CD8-positive, alpha-beta memory T cell (primary cell): ENCODE data around the gene ITGA8. TPM values are rescaled to one million over a fixed set of nuclear protein-coding genes. Genes with fewer than 3 reads are reported as not detected.
A peak's percentile ranks its signal among the peaks of the same experiment; 100 is the strongest.

ENCODE experiments used
- CTCF ChIA-PET: fragments of 350-600 bp; sonication (Branson Sonifier 250); formaldehyde crosslinking; loops from one replicate; lab custom pipeline; 2021; ENCODE audit warnings: antibody characterized with exemption; lab: Charles Lee
- POLR2A ChIA-PET: fragments of 350-600 bp; sonication (Branson Sonifier 250); formaldehyde crosslinking; loops from one replicate; lab custom pipeline; 2021; ENCODE audit warnings: antibody characterized with exemption; lab: Charles Lee
- DNase-seq, 5 donors: peaks; one replicate each; pipeline versions ENCODE4 v3.0.0 to v3.0.0-alpha.2; 2020 to 2022; ENCODE audit warnings: mixed read lengths in 1 of 5
- H3K27ac ChIP-seq: one replicate; pipeline ENCODE4 v1.7.0; 2013; ENCODE audit warnings: low read depth, mild to moderate bottlenecking, low read length, moderate library complexity
- H3K27me3 ChIP-seq: 2 replicates; pipeline ENCODE4 v1.7.0; 2013; ENCODE audit warnings: low read length, mild to moderate bottlenecking; ENCODE audit not compliant: insufficient read depth, poor library complexity, severe bottlenecking
- H3K36me3 ChIP-seq: 2 replicates; pipeline ENCODE4 v1.7.0; 2013; ENCODE audit warnings: mild to moderate bottlenecking, low read length, moderate library complexity; ENCODE audit not compliant: insufficient read depth
- H3K4me1 ChIP-seq: 2 replicates; pipeline ENCODE4 v1.7.0; 2013; ENCODE audit warnings: mild to moderate bottlenecking, low read length, moderate library complexity; ENCODE audit not compliant: insufficient read depth
- H3K4me3 ChIP-seq: 2 replicates; pipeline ENCODE4 v1.7.0; 2013; ENCODE audit warnings: mild to moderate bottlenecking, low read length
- H3K9me3 ChIP-seq: 2 replicates; pipeline ENCODE4 v1.7.0; 2013; ENCODE audit warnings: mild to moderate bottlenecking, low read length
- H3K27ac Mint-ChIP-seq, 8 donors: one replicate each; pipeline ENCODE4 v1.8.0; 2020 to 2021; ENCODE audit warnings: mixed read lengths in 8 of 8, mild to moderate bottlenecking in 6 of 8, inconsistent platforms in 3 of 8, moderate library complexity in 3 of 8
- H3K27me3 Mint-ChIP-seq, 2 donors: one replicate each; pipeline ENCODE4 v1.8.0; 2020 to 2021; ENCODE audit warnings: mixed read lengths in 2 of 2, mild to moderate bottlenecking in 1 of 2, moderate library complexity in 1 of 2
- H3K36me3 Mint-ChIP-seq, 3 donors: one replicate each; pipeline ENCODE4 v1.8.0; 2020 to 2021; ENCODE audit warnings: mixed read lengths in 3 of 3, inconsistent platforms in 1 of 3, mild to moderate bottlenecking in 1 of 3
- H3K4me1 Mint-ChIP-seq, 3 donors: one replicate each; pipeline ENCODE4 v1.8.0; 2020 to 2021; ENCODE audit warnings: mixed read lengths in 3 of 3, inconsistent platforms in 1 of 3, mild to moderate bottlenecking in 1 of 3
- H3K4me3 Mint-ChIP-seq, 7 donors: one replicate each; pipeline ENCODE4 v1.8.0; 2020 to 2021; ENCODE audit warnings: mixed read lengths in 7 of 7, mild to moderate bottlenecking in 6 of 7, moderate library complexity in 4 of 7, inconsistent platforms in 2 of 7
- H3K9me3 Mint-ChIP-seq, 5 donors: one replicate each; pipeline ENCODE4 v1.8.0; 2020 to 2022; ENCODE audit warnings: mixed read lengths in 5 of 5, mild to moderate bottlenecking in 3 of 5, moderate library complexity in 2 of 5, inconsistent platforms in 1 of 5
- polyA plus RNA-seq: library from polyadenylated mRNA; unstranded; fragments of 300-500 nt; fragmentation: Illumina TruSeq; gene quantifications from one replicate; pipeline ENCODE4 v1.2.3, GENCODE V29; 2021
- total RNA-seq, 2 experiments: library from RNA; stranded (reverse); gene quantifications; one replicate each; pipeline ENCODE4 v1.2.3, GENCODE V29; 2021

ITGA8 gene
- total and polyA plus RNA-seq, 3 experiments from 2014 or later, result not detected

- H3K9me3 ChIP-seq, result no peaks in the 10 kb centered on the region
- DNase-seq, result no peak
- H3K4me1 ChIP-seq, result no peaks in the 10 kb centered on the region
- H3K4me3 ChIP-seq, result no peak overlapping the region
- H3K4me3 Mint-ChIP-seq, result no peak overlapping the region
- H3K27me3 ChIP-seq, result no peaks in the 10 kb centered on the region
- no peak overlapping the region for H3K27ac Mint-ChIP-seq
- no peak overlapping the region for H3K27ac ChIP-seq
- POLR2A ChIA-PET, result no interaction called here
- no peaks in the 10 kb centered on the region for H3K36me3 Mint-ChIP-seq
- H3K4me1 Mint-ChIP-seq, result no peaks in the 10 kb centered on the region
- CTCF ChIA-PET, result no interaction called here
- H3K9me3 Mint-ChIP-seq, result peaks cover 0 to 2% (median 0%) of the 10 kb centered on the region in 5 donors
- no peaks in the 10 kb centered on the region for H3K36me3 ChIP-seq
- peaks cover 3 to 8% of the 10 kb centered on the region in 2 donors for H3K27me3 Mint-ChIP-seq
These were observed 22.4 kb upstream of the ITGA8 start for GRCh38 chr10:15742102-15742501.

GRCh38 chr10:15741581-15741980, 21.9 kb upstream of the ITGA8 start:
- Histone ChIP-seq H3K4me3 (no peak overlapping the region), H3K36me3 (no peaks in the 10 kb centered on the region), H3K27me3 (no peaks in the 10 kb centered on the region), H3K4me1 (no peaks in the 10 kb centered on the region), H3K27ac (no peak overlapping the region), H3K9me3 (no peaks in the 10 kb centered on the region)
- Mint-ChIP-seq H3K9me3 (peaks cover 0 to 2% (median 0%) of the 10 kb centered on the region in 5 donors), H3K4me1 (no peaks in the 10 kb centered on the region), H3K36me3 (no peaks in the 10 kb centered on the region), H3K4me3 (no peak overlapping the region), H3K27me3 (peaks cover 3 to 5% of the 10 kb centered on the region in 2 donors), H3K27ac (peak overlapping the region in 1 of 8 donors; percentile 67)
- no peak for DNase-seq
- CTCF ChIA-PET, result no interaction called here
- POLR2A ChIA-PET, result no interaction called here

GRCh38 chr10:15740261-15740660, 20.5 kb upstream of the ITGA8 start:
- Mint-ChIP-seq H3K9me3 (peaks cover 0 to 2% (median 0%) of the 10 kb centered on the region in 5 donors), H3K4me1 (no peaks in the 10 kb centered on the region), H3K27me3 (peaks cover 2 to 12% of the 10 kb centered on the region in 2 donors), H3K27ac (no peak overlapping the region), H3K4me3 (no peak overlapping the region), H3K36me3 (no peaks in the 10 kb centered on the region)
- ChIA-PET POLR2A (no interaction called here), CTCF (no interaction called here)
- Histone ChIP-seq H3K27ac (no peak overlapping the region), H3K4me3 (no peak overlapping the region), H3K4me1 (no peaks in the 10 kb centered on the region), H3K9me3 (no peaks in the 10 kb centered on the region), H3K36me3 (no peaks in the 10 kb centered on the region), H3K27me3 (no peaks in the 10 kb centered on the region)
- no peak for DNase-seq

- Histone ChIP-seq H3K27me3 (no peaks in the 10 kb centered on the region), H3K27ac (no peak overlapping the region), H3K4me3 (no peak overlapping the region), H3K9me3 (no peaks in the 10 kb centered on the region), H3K36me3 (no peaks in the 10 kb centered on the region), H3K4me1 (no peaks in the 10 kb centered on the region)
- POLR2A ChIA-PET, result no interaction called here
- Mint-ChIP-seq H3K9me3 (peaks cover 0 to 2% (median 0%) of the 10 kb centered on the region in 5 donors), H3K27me3 (peaks cover 2 to 12% of the 10 kb centered on the region in 2 donors), H3K27ac (no peak overlapping the region), H3K36me3 (no peaks in the 10 kb centered on the region), H3K4me1 (no peaks in the 10 kb centered on the region), H3K4me3 (no peak overlapping the region)
- DNase-seq, result no peak
- CTCF ChIA-PET, result no interaction called here
These were observed 19.7 kb upstream of the ITGA8 start for GRCh38 chr10:15739254-15739970.

- ChIA-PET POLR2A (no interaction called here), CTCF (no interaction called here)
- Histone ChIP-seq H3K27ac (no peak overlapping the region), H3K27me3 (no peaks in the 10 kb centered on the region), H3K4me3 (no peak overlapping the region), H3K36me3 (no peaks in the 10 kb centered on the region), H3K4me1 (no peaks in the 10 kb centered on the region), H3K9me3 (no peaks in the 10 kb centered on the region)
- Mint-ChIP-seq H3K27me3 (peaks cover 2 to 12% of the 10 kb centered on the region in 2 donors), H3K4me3 (no peak overlapping the region), H3K36me3 (no peaks in the 10 kb centered on the region), H3K27ac (no peak overlapping the region), H3K9me3 (peaks cover 0 to 9% (median 1%) of the 10 kb centered on the region in 5 donors), H3K4me1 (no peaks in the 10 kb centered on the region)
- DNase-seq, result no peak
These were observed 18.7 kb upstream of the ITGA8 start for GRCh38 chr10:15738270-15738925.

- H3K4me3 Mint-ChIP-seq, result no peak overlapping the region
- Histone ChIP-seq H3K4me3 (no peak overlapping the region), H3K9me3 (no peaks in the 10 kb centered on the region), H3K27me3 (no peaks in the 10 kb centered on the region), H3K27ac (no peak overlapping the region), H3K36me3 (no peaks in the 10 kb centered on the region), H3K4me1 (no peaks in the 10 kb centered on the region)
- POLR2A ChIA-PET, result no interaction called here
- peaks cover 0 to 9% (median 1%) of the 10 kb centered on the region in 5 donors for H3K9me3 Mint-ChIP-seq
- H3K4me1 Mint-ChIP-seq, result no peaks in the 10 kb centered on the region
- no peak for DNase-seq
- H3K27ac Mint-ChIP-seq, result no peak overlapping the region
- no peaks in the 10 kb centered on the region for H3K36me3 Mint-ChIP-seq
- CTCF ChIA-PET, result no interaction called here
- H3K27me3 Mint-ChIP-seq, result peaks cover 2 to 12% of the 10 kb centered on the region in 2 donors
These were observed 17.9 kb upstream of the ITGA8 start for GRCh38 chr10:15737656-15738055.

GRCh38 chr10:15735763-15736162, 16.0 kb upstream of the ITGA8 start:
- Histone ChIP-seq H3K27me3 (no peaks in the 10 kb centered on the region), H3K36me3 (no peaks in the 10 kb centered on the region), H3K4me1 (no peaks in the 10 kb centered on the region), H3K4me3 (no peak overlapping the region), H3K27ac (no peak overlapping the region), H3K9me3 (no peaks in the 10 kb centered on the region)
- DNase-seq, result no peak
- Mint-ChIP-seq H3K27me3 (peaks cover 7 to 22% of the 10 kb centered on the region in 2 donors), H3K9me3 (peaks cover 0 to 9% (median 1%) of the 10 kb centered on the region in 5 donors), H3K4me3 (no peak overlapping the region), H3K36me3 (no peaks in the 10 kb centered on the region), H3K27ac (peak overlapping the region in 1 of 8 donors; percentile 16), H3K4me1 (no peaks in the 10 kb centered on the region)
- ChIA-PET POLR2A (no interaction called here), CTCF (no interaction called here)

GRCh38 chr10:15730341-15730740, 10.6 kb upstream of the ITGA8 start:
- H3K4me1 ChIP-seq, result no peaks in the 10 kb centered on the region
- ChIA-PET CTCF (no interaction called here), POLR2A (no interaction called here)
- H3K4me3 Mint-ChIP-seq, result no peak overlapping the region
- no peaks in the 10 kb centered on the region for H3K36me3 Mint-ChIP-seq
- DNase-seq, result no peak
- no peaks in the 10 kb centered on the region for H3K9me3 ChIP-seq
- H3K27ac ChIP-seq, result no peak overlapping the region
- no peak overlapping the region for H3K4me3 ChIP-seq
- H3K27me3 Mint-ChIP-seq, result peaks cover 9 to 19% of the 10 kb centered on the region in 2 donors
- no peaks in the 10 kb centered on the region for H3K36me3 ChIP-seq
- H3K27ac Mint-ChIP-seq, result no peak overlapping the region
- peaks cover 0 to 12% (median 5%) of the 10 kb centered on the region in 5 donors for H3K9me3 Mint-ChIP-seq
- H3K27me3 ChIP-seq, result no peaks in the 10 kb centered on the region
- H3K4me1 Mint-ChIP-seq, result no peaks in the 10 kb centered on the region
